Measurements from ENCODE around the gene CCDC73. TPM values are rescaled to one million over a fixed set of nuclear protein-coding genes. Genes with fewer than 3 reads are reported as not detected.
"Not testable (repeated sequence)": the region's sequence is repeated elsewhere in the genome, so short reads cannot be mapped to it uniquely, and the experiment has no call there.

Gene CCDC73
- total RNA-seq, result not detected
- long read RNA-seq, result 0 reads

DNA sequence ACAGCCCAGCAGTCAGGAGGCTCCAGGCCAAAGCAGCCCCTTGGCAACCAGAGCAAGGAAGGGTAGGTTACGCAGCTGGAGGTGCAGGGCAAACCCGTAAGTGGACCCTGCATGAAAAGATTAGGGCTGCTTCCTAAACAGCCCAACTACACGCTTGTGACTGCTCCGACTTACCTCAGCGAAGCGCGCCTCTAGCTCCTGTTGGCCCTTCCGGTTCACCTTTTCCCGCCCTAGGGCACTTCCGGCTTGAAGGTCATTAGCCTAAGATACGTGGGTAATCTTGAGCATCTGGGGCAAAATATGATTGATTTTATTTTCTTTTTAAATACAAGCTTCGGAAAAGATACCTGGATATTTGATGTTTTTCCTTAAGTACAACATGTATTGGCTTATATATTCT lies at the start of gene CCDC73:
Gene CCDC73, minus strand, starts transcription at position 224 of the 400 bp plus-strand sequence. CDS start 34,419 bp downstream, outside the sequence.
- intact Hi-C loops (cut with DNase I), result no loop called here
- ATAC-seq (no peak), DNase-seq (ENCODE audit: missing footprints) (no peak)

DNA sequence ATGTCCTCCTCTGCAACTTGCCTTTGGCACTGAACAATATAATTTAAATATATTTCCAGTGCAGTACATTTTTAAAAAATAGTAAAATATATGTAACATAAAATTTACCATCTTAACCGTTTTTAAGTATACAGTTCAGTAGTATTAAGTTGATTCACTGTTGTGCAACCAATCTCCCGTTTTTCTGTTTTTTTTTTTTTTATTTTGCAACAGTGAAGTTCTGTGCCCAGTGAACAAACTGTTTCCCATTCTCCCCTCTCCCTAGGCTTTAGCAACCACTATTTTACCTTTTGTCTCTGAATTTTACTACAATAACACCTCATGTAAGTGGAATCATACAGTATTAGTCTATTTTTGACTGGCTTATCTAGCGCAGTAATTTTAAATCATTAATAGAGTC lies 49.1 kb upstream of the CCDC73 start:
- DNase-seq (ENCODE audit: missing footprints) (no peak), ATAC-seq (no peak)
- intact Hi-C loops (cut with DNase I), result no loop called here

DNA sequence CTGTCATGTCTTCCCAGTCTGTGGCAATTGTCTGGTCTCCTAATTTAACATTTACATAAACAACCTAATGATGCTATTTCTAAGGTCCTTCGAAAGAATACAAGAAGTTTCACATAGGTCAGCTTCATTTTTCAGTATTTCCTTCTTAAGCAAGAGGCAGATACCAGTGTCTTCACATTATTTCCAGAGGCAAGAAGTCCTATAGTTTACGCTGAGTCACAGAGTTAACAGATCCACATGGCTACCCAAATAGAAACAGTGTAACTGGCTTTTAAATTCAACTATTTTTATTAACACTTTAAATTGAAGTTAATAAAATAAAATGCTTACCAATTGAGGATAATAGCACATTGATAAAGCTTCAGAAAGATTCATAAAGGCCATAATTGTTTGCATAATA lies 46.1 kb upstream of the CCDC73 start:
- intact Hi-C loops (cut with DNase I), result no loop called here
- ATAC-seq, result no peak

DNA sequence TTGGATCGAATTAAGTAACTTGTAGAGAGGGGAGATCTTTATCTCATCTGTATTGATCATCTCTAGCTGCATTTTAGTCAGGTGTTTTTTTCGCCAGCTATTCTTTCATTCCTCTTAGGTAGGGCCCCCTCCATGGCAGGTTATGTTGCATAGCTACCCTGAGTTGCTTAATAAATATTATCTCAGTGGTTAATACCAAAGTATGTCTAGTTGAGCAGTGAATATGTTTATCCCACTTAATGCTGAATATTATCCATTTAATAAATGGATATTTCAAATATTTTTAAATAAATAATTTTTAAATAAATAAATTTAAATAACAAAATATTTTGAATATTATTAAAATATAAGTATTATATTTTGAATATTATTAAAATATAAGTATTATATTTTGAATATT lies 44.8 kb upstream of the CCDC73 start:
- DNase-seq (ENCODE audit: missing footprints), result no peak
- ATAC-seq, result no peak
- intact Hi-C loops (cut with DNase I), result no loop called here

More for the DNA sequence above, 46.1 kb upstream of the CCDC73 start:
- no peak for DNase-seq (ENCODE audit: missing footprints)

DNA sequence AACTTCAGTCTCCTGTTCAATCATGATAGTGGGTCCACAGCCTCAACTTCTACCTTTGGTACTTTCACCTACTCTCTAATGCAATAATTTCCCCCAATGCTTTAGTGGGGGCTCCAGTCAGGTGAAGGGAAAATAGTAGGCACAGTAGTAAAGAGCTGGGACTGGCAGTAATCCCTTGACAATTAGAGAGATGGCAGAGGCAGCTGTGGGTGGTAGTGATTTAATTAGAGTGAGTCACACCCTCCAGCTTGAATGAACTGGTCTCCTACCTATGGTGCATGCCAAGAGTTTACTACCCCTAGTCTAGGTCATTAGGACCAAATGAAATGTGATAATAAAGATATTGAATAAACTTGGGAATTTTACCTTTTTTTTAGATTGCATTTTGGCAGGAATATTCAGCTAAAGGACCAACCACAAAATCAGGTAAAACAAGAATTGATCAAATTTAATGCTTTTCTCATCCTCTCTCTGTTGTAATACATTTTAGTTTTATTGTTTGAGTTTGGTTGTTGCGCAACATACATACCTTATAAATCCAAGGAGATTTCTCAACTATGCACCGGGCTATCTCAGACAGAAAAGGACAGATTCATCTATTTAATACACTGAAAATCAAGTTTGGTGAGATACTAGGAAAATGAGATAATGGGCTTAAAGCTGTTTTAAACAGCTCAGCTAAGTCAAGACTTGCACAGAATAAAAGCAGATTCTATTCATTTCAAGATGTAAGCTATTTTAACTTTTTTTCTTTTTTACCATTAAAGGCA lies 44.2 kb upstream of the CCDC73 start:
- intact Hi-C loops (cut with DNase I), result no loop called here
- no peak for ATAC-seq
- no peak for DNase-seq (ENCODE audit: missing footprints)

DNA sequence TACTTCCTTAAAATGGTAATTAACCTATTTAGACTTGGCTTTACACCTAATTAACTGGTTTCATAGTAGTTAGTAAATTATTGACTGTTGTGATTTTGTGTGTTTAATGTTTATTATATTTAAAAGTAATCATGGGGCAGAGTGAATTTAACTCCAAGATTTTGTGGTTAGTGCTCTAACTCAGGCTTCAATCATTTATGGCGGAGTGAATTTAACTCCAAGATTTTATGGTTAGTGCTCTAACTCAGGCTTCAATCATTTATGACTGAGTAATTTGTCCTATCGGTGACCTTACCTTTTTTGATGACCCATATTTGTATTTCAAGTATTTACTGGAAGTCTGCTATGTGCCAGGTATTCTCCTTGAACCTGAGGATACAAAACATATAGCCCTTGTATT lies 42.5 kb upstream of the CCDC73 start:
- intact Hi-C loops (cut with DNase I), result no loop called here
- ATAC-seq, result no peak

DNA sequence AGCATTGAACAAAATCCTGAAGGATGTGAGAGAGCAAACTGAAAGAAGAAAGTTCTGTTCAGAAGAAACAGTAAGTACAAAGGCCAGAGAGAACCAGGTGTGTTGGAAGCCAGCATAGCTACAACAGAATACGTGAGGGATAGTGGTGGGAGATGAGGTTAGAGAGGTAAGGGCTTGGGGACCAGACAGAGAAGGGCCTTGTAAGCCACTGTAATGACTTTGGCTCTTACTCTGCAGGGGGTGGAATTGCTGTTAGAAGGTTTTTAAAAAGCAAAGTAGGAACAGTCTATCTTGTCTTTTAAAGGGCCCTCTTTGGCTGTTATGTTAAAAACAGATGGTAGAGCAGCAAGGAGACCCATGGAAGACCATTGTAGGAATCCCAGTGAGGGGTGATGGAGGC lies 39.5 kb upstream of the CCDC73 start:
- intact Hi-C loops (cut with DNase I), result no loop called here
- ATAC-seq, result no peak
- no peak for DNase-seq (ENCODE audit: missing footprints)

More for the DNA sequence above, 42.5 kb upstream of the CCDC73 start:
- no peak for DNase-seq (ENCODE audit: missing footprints)

DNA sequence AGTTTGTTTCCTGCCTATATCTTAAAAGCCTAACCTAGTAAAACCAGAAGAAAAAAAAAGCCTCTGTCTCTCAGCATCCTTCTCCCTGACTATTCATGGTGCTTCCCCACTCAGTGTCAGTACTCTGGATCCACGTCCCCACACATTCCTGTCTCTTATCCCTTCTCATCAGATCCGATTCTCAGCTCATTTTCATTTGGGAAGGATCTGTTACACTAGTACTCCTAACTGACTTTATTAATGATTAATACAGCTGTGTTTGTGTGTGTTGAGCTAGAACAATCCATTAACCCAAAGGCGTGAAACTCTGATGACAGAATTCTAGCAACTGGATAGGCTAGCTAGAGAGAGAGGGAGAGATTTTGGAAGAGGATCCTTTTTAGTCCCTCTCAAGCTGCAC lies 36.8 kb upstream of the CCDC73 start:
- ATAC-seq, result no peak
- intact Hi-C loops (cut with DNase I), result no loop called here
- DNase-seq (ENCODE audit: missing footprints), result no peak

DNA sequence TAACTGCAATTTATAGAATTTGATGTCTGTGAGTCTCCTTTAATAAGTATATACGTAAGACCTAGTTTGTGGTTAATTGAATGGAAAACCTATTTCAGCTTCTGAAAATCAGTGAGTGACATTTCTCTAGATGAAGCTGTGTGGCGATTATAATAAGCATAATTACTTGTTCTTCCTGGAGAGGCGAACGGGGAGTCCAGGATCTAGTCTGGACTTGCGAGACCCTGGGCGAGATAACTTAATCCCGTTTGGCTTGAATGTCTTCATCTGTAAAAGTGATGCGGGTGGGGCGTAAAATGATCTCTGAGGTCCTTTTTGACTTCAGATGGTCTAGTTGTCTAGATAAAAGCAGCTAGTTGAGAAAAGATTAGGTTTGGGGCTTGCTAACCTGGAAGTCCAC lies 36.3 kb upstream of the CCDC73 start:
- intact Hi-C loops (cut with DNase I), result no loop called here
- no peak for ATAC-seq
- DNase-seq (ENCODE audit: missing footprints), result no peak

DNA sequence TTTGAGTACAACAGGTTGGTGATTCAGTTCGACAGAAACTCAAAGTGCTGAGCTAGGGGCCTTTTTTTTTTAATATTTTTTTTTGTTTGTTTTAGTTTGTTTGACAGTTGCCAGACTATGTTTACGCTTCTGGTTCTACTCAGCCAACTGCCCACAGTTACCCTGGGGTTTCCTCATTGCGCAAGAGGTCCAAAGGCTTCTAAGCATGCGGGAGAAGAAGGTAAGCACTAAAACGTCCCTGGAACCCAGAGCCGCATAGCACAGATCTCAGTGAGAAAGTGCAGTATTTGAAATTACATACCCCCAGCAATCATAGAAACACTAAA lies 35.9 kb upstream of the CCDC73 start:
- ATAC-seq, result no peak
- intact Hi-C loops (cut with DNase I), result no loop called here

DNA sequence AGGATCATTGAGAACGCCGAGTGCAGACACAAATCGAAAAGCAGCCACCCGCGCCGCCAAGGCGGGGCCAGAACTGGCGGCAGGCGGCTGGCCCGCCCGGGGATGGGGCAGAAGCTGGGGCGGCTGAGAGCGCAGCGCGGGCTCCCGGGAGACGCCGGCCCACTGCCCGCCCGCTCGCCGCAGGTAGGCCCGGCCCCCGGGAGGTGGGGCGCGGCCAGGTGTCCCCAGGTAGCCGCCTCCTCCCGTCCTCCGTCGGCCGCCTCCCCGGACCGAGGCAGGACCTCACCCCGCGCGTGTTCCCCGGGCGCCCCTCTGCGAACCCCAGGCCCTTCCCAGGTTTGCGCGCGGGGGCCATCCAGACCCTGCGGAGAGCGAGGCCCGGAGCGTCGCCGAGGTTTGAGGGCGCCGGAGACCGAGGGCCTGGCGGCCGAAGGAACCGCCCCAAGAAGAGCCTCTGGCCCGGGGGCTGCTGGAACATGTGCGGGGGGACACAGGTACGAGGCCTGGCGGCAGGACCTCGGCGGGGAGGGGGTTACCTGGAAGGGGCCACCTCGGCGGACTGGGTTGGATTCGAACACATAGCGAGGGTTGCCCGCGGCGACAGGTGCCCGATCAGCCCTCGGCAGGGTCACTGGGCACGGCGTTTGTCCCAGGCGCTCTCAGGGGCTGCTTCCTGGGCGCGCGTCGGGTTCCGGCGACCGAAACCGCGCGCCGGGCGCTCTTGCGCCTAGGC lies 35.4 kb upstream of the CCDC73 start, which contains the start of gene PRRG4:
Gene PRRG4, plus strand, starts transcription at position 248 of the 733 bp plus-strand sequence. CDS start 603 bp downstream, outside the sequence.
- intact Hi-C loops (cut with DNase I), result no loop called here
- ATAC-seq, result peak; percentile 84
- peak; percentile 85 for DNase-seq (ENCODE audit: missing footprints)

More for the DNA sequence above, 35.9 kb upstream of the CCDC73 start:
- DNase-seq (ENCODE audit: missing footprints), result no peak

DNA sequence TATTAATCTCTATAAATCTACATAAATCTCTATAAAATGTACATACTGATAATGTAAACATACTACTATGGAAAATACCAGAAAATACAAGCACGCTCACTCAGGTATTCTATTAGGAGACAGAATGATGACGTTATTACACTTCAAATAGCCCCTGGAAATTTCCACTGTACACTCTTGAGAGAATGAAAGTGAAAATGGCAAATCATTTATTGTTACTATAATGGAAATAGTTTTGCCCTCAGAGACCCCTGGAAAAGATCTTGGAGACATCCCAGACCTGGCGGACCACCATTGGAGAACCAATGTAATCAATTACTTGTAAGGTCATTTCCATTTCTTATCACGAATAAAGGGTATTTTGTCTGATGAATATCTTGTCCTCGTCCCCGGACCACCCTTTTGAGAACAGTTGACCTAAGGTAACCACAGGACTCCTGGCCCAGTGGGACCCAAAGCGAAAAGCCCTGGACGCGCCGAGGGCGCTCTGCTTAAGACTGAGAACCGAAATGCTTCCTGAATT lies 34.8 kb upstream of the CCDC73 start:
- ATAC-seq, result no peak
- intact Hi-C loops (cut with DNase I), result no loop called here
- DNase-seq (ENCODE audit: missing footprints), result no peak

DNA sequence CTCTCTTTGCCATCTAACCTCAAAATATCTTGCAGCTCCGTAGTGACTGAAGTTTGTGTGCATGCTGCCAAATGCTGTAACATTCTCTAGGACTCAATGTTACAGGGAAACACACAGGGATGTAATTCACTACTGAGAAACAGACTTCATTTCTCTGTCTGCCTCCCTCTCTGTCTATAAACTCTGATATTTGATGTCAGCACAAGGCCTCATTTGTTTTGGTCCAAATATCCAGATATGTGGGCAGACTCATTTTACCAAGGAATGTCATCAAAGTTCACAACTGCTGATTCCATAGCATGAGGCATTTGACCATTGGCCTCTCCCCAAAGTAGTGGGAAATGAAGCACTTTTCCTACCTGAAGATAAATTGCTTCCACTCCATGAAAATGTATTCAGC lies 32.8 kb upstream of the CCDC73 start:
- no peak for ATAC-seq
- intact Hi-C loops (cut with DNase I), result no loop called here
- no peak for DNase-seq (ENCODE audit: missing footprints)

DNA sequence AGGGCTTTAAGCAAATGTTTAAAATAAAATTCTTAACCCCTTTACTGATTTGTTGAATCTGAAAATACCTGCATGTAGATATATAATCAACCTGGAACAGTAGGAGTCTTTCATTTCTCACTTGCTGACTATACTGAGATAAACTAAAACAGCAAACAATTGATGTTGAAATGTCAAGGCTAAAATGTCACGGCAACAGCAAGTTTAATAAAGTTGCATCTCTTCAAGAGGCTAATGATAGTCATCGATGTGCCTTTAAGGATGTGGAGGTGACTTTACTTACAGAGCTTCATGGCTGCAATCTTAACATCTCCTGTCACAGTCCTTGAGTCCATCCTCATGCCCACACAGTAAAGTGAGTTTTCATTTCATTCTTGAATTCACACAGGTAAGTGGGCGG lies 31.7 kb upstream of the CCDC73 start:
- ATAC-seq, result no peak
- intact Hi-C loops (cut with DNase I), result no loop called here

DNA sequence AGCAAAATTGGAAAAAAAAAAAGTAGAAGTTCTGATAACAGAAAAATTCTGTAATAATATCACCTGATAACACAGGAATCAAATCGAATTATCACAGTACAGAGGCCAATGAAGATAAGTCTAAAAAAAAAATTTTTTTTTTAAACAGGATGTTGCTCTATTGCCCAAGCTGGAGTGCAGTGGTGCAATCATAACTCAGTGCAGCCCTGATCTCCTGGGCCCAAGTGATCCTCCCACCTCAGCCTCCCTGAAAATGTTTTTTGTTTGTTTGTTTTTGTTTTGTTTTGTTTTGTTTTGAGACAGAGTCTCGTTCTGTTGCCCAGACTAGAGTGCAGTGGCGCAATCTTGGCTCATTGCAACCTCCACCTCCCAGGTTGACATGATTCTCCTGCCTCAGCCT lies 29.2 kb upstream of the CCDC73 start:
- DNase-seq (ENCODE audit: missing footprints), result peak; percentile 45
- intact Hi-C loops (cut with DNase I); ATAC-seq: not testable (repeated sequence)

More for the DNA sequence above, 31.7 kb upstream of the CCDC73 start:
- no peak for DNase-seq (ENCODE audit: missing footprints)

DNA sequence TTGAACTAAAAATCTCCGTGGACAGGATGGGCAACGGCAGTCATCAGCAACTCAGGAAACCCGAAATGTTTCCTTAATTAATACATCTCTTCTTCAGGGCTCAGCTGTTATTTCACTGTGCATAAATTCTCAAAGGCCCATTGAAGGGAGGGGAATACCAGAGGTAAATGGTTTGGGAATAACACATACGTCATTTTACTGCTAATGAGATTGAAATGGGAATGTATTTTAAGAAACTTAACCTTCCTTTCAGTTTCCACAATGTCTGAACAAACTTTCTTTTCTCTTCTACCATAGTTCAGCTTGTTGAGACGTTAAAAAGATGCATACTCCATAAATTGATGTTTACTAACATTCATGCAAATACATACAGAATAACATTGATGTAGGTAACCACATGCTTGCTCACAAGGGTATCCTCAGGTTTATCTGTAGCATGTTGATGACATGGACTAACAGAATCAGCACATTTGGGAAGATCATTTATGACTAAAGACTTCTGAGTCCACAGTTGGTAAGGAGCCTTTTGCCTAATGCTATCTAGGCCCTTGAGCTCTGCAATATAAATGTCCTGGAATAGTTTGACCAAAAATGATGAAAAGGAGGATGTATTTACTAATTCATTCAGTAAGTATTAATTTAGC lies 27.6 kb upstream of the CCDC73 start:
- ATAC-seq, result no peak
- DNase-seq (ENCODE audit: missing footprints), result no peak
- intact Hi-C loops (cut with DNase I), result no loop called here

DNA sequence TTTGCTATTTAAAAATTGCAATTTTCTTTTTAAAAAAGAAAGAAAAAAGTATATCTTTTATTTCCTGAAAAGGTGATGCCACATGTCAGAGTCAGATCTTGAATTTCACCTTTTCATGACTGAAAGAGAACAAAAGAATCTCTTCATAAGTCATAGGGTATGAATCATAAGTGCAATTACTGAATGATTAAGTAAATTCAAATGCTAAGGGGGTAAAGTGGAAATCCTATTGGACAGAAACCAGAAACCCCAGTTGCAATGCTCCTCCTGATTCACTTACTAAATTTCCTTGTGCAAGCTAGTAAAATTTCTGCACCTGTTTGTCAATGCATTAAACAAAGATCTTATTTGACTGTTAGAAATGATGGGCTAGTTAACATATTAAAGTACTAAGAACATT lies 27.1 kb upstream of the CCDC73 start:
- ATAC-seq (no peak), DNase-seq (ENCODE audit: missing footprints) (no peak)
- intact Hi-C loops (cut with DNase I), result no loop called here

DNA sequence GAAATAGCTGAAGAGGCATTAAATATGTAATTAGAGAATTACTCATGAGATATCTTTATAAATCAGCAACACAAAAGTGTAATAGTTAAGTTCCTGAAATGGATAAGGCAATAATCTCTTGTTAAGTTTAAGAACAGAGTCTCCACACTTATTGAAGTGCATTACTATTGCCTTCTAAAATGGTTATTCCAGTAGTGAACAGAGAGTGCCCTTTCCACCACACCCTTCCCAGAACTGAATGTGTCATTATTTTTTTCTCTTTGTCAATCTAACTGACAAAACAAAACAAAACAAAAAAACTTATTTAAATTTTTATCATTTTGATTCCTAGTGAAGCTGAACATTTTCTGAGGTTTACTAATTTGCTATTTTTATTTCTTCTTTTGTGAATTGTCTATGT lies 26.0 kb upstream of the CCDC73 start:
- no peak for ATAC-seq
- intact Hi-C loops (cut with DNase I), result no loop called here
- DNase-seq (ENCODE audit: missing footprints), result no peak

DNA sequence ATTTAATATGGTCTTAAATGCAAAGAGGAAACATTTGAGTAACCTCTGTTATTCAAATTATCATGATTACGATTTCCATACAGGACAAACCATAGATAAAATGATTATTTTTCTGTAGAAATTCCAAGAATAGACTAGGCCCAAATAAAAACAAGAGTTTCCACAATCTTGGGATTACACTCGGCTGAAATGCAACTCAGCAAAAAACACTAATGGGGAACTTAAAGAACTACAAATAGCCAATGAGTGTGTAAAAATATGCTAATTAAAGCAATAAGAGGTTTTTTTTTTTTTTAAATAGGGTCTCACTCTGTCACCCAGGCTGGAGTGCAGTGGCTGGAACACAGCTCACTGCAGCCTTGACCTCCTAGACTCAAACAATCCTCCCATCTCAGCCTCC lies 24.7 kb upstream of the CCDC73 start:
- intact Hi-C loops (cut with DNase I), result no loop called here
- ATAC-seq, result no peak

DNA sequence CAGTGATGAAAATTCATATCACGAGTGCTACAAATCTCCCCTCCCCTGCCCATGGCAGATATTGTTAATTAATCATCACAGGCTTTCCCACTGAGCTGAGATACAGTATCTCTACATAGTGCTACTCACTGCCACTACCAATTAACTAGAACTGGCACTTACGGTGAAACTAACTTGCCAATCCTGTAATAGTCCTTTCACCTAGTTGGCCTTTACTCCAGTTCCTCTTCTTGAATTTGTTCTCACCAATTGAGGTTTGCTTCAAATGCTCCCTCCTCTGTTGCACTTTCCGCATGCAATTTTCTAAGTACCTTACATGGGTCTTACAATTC lies 23.4 kb upstream of the CCDC73 start:
- ATAC-seq, result no peak
- no peak for DNase-seq (ENCODE audit: missing footprints)
- intact Hi-C loops (cut with DNase I), result no loop called here

More for the DNA sequence above, 24.7 kb upstream of the CCDC73 start:
- DNase-seq (ENCODE audit: missing footprints), result no peak

Data from Right ventricle myocardium inferior (tissue), 1 donor.